ENCODE results near the gene POLR3G.

GRCh38 chr5:90475436-90475980 lies 844 bp downstream of the POLR3G start:
- TF ChIP-seq CTCF (IDR thresholded peaks at IDR 0.05) = no peak
- TF ChIP-seq EP300 (IDR thresholded peaks at IDR 0.05) = no peak
- TF ChIP-seq POLR2A (IDR thresholded peaks at IDR 0.05) = no peak
